HEK293 (cell line): ENCODE results near the gene NTNG1.

Experiments used
- CTCF ChIA-PET: fragments of 350-600 bp; formaldehyde crosslinking; extraction: SDS; loops from one replicate; lab custom pipeline; 2021; ENCODE audit warnings: antibody characterized with exemption; lab: Yijun Ruan, JAX
- POLR2A ChIA-PET: fragments of 300-600 bp; formaldehyde crosslinking; extraction: SDS; loops from one replicate; lab custom pipeline; 2020; ENCODE audit warnings: antibody characterized with exemption, inconsistent platforms; lab: Yijun Ruan, JAX
- H3K27ac ChIP-seq: fragments of 200-500 bp; sonication (Bioruptor generic); 2 replicates; pipeline ENCODE4 v1.5.1; 2014; ENCODE audit warnings: low read depth, low read length, control low read depth, inconsistent platforms; ENCODE audit errors: extremely low read depth
- H3K36me3 ChIP-seq, 2 experiments: fragments of 200-500 bp in 1 of 2; sonication (Bioruptor generic) in 1 of 2; 1 replicate in 1 of 2; 2 replicates in 1 of 2; pipeline ENCODE4 v1.5.1; 2014 to 2017; ENCODE audit warnings: inconsistent platforms in 2 of 2, low read length in 2 of 2; ENCODE audit not compliant: control insufficient read depth in 2 of 2, insufficient read depth in 1 of 2
- H3K4me1 ChIP-seq: fragments of 200-500 bp; sonication (Bioruptor generic); 2 replicates; pipeline ENCODE4 v1.5.1; 2014; ENCODE audit warnings: mild to moderate bottlenecking, low read length, inconsistent platforms; ENCODE audit not compliant: control insufficient read depth, insufficient read depth
- H3K4me3 ChIP-seq: 2 replicates; pipeline ENCODE4 v1.5.1; 2011; ENCODE audit warnings: low read depth, mild to moderate bottlenecking, control low read depth, low read length, moderate library complexity
- H3K9me3 ChIP-seq: fragments of 200-500 bp; sonication (Bioruptor generic); 2 replicates; pipeline ENCODE4 v1.5.1; 2014; ENCODE audit warnings: low read depth, low read length, inconsistent platforms; ENCODE audit not compliant: control insufficient read depth, insufficient read depth
- MEIS1 ChIP-seq: sonication (generic); formaldehyde crosslinking; IDR thresholded peaks from 2 replicates; pipeline ENCODE4 v1.8.1; 2022; ENCODE audit warnings: missing genetic modification reagents, mild to moderate bottlenecking, borderline replicate concordance
- MZF1 ChIP-seq: fragments of 450-650 bp; formaldehyde crosslinking; IDR thresholded peaks from 2 replicates; pipeline ENCODE4 v1.5.1; 2017; ENCODE audit warnings: missing biosample characterization, missing genetic modification characterization, borderline replicate concordance
- PRDM1 ChIP-seq: fragments of 450-650 bp; formaldehyde crosslinking; IDR thresholded peaks from 2 replicates; pipeline ENCODE4; 2016; ENCODE audit warnings: missing biosample characterization, missing genetic modification characterization
- WT1 ChIP-seq: fragments of 450-650 bp; formaldehyde crosslinking; IDR thresholded peaks from 2 replicates; pipeline ENCODE4 v1.5.1; 2016; ENCODE audit warnings: missing biosample characterization, missing genetic modification characterization
- YY2 ChIP-seq: fragments of 450-650 bp; formaldehyde crosslinking; IDR thresholded peaks from 2 replicates; pipeline ENCODE4 v1.5.1; 2016; ENCODE audit warnings: missing biosample characterization, missing genetic modification characterization
- ZFP69B ChIP-seq: fragments of 450-650 bp; formaldehyde crosslinking; IDR thresholded peaks from 2 replicates; pipeline ENCODE4 v1.5.1; 2016; ENCODE audit warnings: missing biosample characterization, missing genetic modification characterization
- ZNF112 ChIP-seq: fragments of 450-650 bp; formaldehyde crosslinking; IDR thresholded peaks from 2 replicates; pipeline ENCODE4 v1.5.0; 2017; ENCODE audit warnings: missing biosample characterization, missing genetic modification characterization
- ZNF121 ChIP-seq: fragments of 450-650 bp; formaldehyde crosslinking; IDR thresholded peaks from 2 replicates; pipeline ENCODE4 v1.5.1; 2016; ENCODE audit warnings: missing biosample characterization, missing genetic modification characterization
- ZNF132 ChIP-seq: fragments of 450-650 bp; formaldehyde crosslinking; IDR thresholded peaks from 2 replicates; pipeline ENCODE4 v1.5.1; 2017; ENCODE audit warnings: missing biosample characterization, missing genetic modification characterization, borderline replicate concordance
- ZNF140 ChIP-seq: fragments of 450-650 bp; formaldehyde crosslinking; IDR thresholded peaks from 2 replicates; pipeline ENCODE4 v1.5.1; 2016; ENCODE audit warnings: missing biosample characterization, missing genetic modification characterization
- ZNF214 ChIP-seq: fragments of 450-650 bp; formaldehyde crosslinking; IDR thresholded peaks from 2 replicates; pipeline ENCODE4 v1.5.1; 2017; ENCODE audit warnings: missing biosample characterization, mild to moderate bottlenecking, missing genetic modification characterization, borderline replicate concordance
- ZNF221 ChIP-seq: fragments of 450-650 bp; formaldehyde crosslinking; IDR thresholded peaks from 2 replicates; pipeline ENCODE4 v1.5.1; 2017; ENCODE audit warnings: missing biosample characterization, missing genetic modification characterization, borderline replicate concordance
- ZNF292 ChIP-seq: fragments of 450-650 bp; formaldehyde crosslinking; IDR thresholded peaks from 2 replicates; pipeline ENCODE4 v1.5.1; 2016; ENCODE audit warnings: low read depth, missing biosample characterization, missing genetic modification characterization, borderline replicate concordance
- ZNF350 ChIP-seq: fragments of 450-650 bp; formaldehyde crosslinking; IDR thresholded peaks from 2 replicates; pipeline ENCODE4 v1.5.0; 2017; ENCODE audit warnings: missing biosample characterization, mild to moderate bottlenecking, missing genetic modification characterization
- ZNF391 ChIP-seq: fragments of 450-650 bp; formaldehyde crosslinking; IDR thresholded peaks from 2 replicates; pipeline ENCODE4 v1.5.1; 2016; ENCODE audit warnings: low read depth, missing biosample characterization, missing genetic modification characterization, borderline replicate concordance
- ZNF571 ChIP-seq: fragments of 450-650 bp; formaldehyde crosslinking; IDR thresholded peaks from 2 replicates; pipeline ENCODE4 v1.5.0; 2017; ENCODE audit warnings: missing biosample characterization, missing genetic modification characterization
- ZNF610 ChIP-seq: fragments of 450-650 bp; formaldehyde crosslinking; IDR thresholded peaks from 2 replicates; pipeline ENCODE4 v1.5.1; 2016; ENCODE audit warnings: missing biosample characterization, missing genetic modification characterization, borderline replicate concordance
- ZNF660 ChIP-seq: fragments of 450-650 bp; IDR thresholded peaks from 2 replicates; pipeline ENCODE4 v1.5.1; 2018; ENCODE audit warnings: missing biosample characterization, mild to moderate bottlenecking, missing genetic modification characterization
- TF ChIP-seq, protein P1 (sequence below): fragments of 450-650 bp; formaldehyde crosslinking; IDR thresholded peaks from 2 replicates; pipeline ENCODE4 v1.5.1; 2016; ENCODE audit warnings: missing biosample characterization, missing genetic modification characterization
- TF ChIP-seq, protein P2 (sequence below): fragments of 450-650 bp; formaldehyde crosslinking; IDR thresholded peaks from 2 replicates; pipeline ENCODE4; 2016; ENCODE audit warnings: missing biosample characterization, missing genetic modification characterization
- TF ChIP-seq, protein P3 (sequence below): fragments of 450-650 bp; formaldehyde crosslinking; IDR thresholded peaks from 2 replicates; pipeline ENCODE4 v1.5.1; 2016; ENCODE audit warnings: missing biosample characterization, missing genetic modification characterization
- TF ChIP-seq, protein P4 (sequence below): fragments of 450-650 bp; formaldehyde crosslinking; IDR thresholded peaks from 2 replicates; pipeline ENCODE4 v1.5.1; 2016; ENCODE audit warnings: missing biosample characterization, missing genetic modification characterization, low read depth

Gene NTNG1

DNA sequence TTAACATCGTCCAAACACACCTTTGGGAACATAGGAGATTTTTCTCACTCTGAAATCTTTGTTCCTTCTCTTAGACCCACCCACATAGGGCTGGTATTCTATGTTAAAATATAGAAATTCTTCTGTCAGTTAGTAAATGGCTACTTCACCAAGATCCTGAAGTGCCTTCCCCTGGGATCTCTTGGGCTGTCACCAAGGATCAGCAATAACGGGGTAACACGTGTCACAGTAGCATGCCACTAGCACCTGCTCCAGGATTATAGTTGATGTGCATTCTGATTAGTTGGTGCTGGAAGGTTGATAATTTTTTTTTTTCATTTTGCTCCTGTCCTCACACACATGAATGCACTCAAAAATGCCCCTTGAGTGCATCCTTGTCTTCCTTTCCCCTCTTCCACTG lies 298.7 kb downstream of the NTNG1 start:
- ChIA-PET CTCF (interaction anchor here (0.6 to 1.5 kb wide), 3 partner anchors 9 to 800 kb away, joined by 3 to 7 read pairs (median 3); no protein-coding TSS in a partner anchor), POLR2A (no interaction called here)
- H3K27ac ChIP-seq = no peak overlapping the region
- no peaks in the 10 kb centered on the region for H3K4me1 ChIP-seq
- H3K9me3 ChIP-seq = no peaks in the 10 kb centered on the region
- no peak overlapping the region for H3K4me3 ChIP-seq
- no peak for TF ChIP-seq ZNF121 (tag by site-specific recombination)
- TF ChIP-seq ZNF391 = no peak
- no peak for TF ChIP-seq ZNF112 (tag by site-specific recombination)
- no peak for TF ChIP-seq ZNF350
- TF ChIP-seq WT1 (tag by site-specific recombination) = no peak
- no peak for TF ChIP-seq ZNF132 (tag by site-specific recombination)
- TF ChIP-seq, protein P1, sequence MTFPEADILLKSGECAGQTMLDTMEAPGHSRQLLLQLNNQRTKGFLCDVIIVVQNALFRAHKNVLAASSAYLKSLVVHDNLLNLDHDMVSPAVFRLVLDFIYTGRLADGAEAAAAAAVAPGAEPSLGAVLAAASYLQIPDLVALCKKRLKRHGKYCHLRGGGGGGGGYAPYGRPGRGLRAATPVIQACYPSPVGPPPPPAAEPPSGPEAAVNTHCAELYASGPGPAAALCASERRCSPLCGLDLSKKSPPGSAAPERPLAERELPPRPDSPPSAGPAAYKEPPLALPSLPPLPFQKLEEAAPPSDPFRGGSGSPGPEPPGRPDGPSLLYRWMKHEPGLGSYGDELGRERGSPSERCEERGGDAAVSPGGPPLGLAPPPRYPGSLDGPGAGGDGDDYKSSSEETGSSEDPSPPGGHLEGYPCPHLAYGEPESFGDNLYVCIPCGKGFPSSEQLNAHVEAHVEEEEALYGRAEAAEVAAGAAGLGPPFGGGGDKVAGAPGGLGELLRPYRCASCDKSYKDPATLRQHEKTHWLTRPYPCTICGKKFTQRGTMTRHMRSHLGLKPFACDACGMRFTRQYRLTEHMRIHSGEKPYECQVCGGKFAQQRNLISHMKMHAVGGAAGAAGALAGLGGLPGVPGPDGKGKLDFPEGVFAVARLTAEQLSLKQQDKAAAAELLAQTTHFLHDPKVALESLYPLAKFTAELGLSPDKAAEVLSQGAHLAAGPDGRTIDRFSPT (tag by site-specific recombination) = no peak
- TF ChIP-seq, protein P2, sequence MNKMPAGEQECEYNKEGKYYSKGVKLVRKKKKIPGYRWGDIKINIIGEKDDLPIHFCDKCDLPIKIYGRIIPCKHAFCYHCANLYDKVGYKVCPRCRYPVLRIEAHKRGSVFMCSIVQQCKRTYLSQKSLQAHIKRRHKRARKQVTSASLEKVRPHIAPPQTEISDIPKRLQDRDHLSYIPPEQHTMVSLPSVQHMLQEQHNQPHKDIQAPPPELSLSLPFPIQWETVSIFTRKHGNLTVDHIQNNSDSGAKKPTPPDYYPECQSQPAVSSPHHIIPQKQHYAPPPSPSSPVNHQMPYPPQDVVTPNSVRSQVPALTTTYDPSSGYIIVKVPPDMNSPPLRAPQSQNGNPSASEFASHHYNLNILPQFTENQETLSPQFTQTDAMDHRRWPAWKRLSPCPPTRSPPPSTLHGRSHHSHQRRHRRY (tag by site-specific recombination) = no peak
- no peak for TF ChIP-seq ZNF660 (tag by site-specific recombination)
- no peak for TF ChIP-seq MEIS1 (CRISPR knock-in tag)
- no peak for TF ChIP-seq ZNF292 (tag by site-specific recombination)
- no peak for TF ChIP-seq ZNF214 (tag by site-specific recombination)
- no peak for TF ChIP-seq ZNF610 (tag by site-specific recombination)
- TF ChIP-seq, protein P3, sequence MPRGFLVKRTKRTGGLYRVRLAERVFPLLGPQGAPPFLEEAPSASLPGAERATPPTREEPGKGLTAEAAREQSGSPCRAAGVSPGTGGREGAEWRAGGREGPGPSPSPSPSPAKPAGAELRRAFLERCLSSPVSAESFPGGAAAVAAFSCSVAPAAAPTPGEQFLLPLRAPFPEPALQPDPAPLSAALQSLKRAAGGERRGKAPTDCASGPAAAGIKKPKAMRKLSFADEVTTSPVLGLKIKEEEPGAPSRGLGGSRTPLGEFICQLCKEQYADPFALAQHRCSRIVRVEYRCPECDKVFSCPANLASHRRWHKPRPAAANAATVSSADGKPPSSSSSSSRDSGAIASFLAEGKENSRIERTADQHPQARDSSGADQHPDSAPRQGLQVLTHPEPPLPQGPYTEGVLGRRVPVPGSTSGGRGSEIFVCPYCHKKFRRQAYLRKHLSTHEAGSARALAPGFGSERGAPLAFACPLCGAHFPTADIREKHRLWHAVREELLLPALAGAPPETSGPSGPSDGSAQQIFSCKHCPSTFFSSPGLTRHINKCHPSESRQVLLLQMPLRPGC (tag by site-specific recombination) = no peak
- TF ChIP-seq YY2 (tag by site-specific recombination) = no peak
- TF ChIP-seq ZNF571 = no peak
- TF ChIP-seq MZF1 (tag by site-specific recombination) = no peak
- TF ChIP-seq ZNF221 (tag by site-specific recombination) = no peak
- no peak for TF ChIP-seq PRDM1
- TF ChIP-seq ZFP69B (tag by site-specific recombination) = no peak
- H3K36me3 ChIP-seq = no peaks in the 10 kb centered on the region

DNA sequence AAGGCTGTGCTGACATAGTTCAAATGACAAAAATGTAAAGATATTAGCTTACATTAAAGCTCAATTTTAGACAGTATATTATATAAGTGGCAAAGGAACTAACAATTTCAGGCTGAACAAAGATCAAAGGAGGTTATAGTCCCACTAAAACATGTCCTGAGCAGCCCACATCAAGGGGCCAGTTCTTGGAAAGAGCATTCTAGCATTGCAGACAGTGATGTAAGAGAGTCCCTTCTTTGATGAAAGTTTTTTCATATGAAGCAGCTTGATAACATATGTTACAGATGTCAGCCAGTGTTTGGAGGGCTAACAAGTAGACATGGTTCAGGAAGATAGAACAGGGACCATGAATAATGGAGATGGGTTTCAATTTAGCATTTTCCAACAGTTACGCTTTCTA lies 301.7 kb downstream of the NTNG1 start:
- H3K9me3 ChIP-seq = no peaks in the 10 kb centered on the region
- CTCF ChIA-PET = no interaction called here
- POLR2A ChIA-PET = no interaction called here
- no peak overlapping the region for H3K4me3 ChIP-seq
- no peak overlapping the region for H3K27ac ChIP-seq
- H3K4me1 ChIP-seq = no peaks in the 10 kb centered on the region
- no peaks in the 10 kb centered on the region for H3K36me3 ChIP-seq
- TF ChIP-seq, protein P4, sequence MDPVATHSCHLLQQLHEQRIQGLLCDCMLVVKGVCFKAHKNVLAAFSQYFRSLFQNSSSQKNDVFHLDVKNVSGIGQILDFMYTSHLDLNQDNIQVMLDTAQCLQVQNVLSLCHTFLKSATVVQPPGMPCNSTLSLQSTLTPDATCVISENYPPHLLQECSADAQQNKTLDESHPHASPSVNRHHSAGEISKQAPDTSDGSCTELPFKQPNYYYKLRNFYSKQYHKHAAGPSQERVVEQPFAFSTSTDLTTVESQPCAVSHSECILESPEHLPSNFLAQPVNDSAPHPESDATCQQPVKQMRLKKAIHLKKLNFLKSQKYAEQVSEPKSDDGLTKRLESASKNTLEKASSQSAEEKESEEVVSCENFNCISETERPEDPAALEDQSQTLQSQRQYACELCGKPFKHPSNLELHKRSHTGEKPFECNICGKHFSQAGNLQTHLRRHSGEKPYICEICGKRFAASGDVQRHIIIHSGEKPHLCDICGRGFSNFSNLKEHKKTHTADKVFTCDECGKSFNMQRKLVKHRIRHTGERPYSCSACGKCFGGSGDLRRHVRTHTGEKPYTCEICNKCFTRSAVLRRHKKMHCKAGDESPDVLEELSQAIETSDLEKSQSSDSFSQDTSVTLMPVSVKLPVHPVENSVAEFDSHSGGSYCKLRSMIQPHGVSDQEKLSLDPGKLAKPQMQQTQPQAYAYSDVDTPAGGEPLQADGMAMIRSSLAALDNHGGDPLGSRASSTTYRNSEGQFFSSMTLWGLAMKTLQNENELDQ (tag by site-specific recombination) = no peak
- TF ChIP-seq ZNF140 (tag by site-specific recombination) = no peak
